Endothelial cell of umbilical vein (primary cell): ENCODE results near the gene P2RY13.

Source experiments
- CTCF ChIP-seq, 2 donors: IDR thresholded peaks; 1 replicate in 1 of 2; 2 replicates in 1 of 2; pipeline ENCODE4 v1.5.1; 2011; ENCODE audit warnings: low read length in 2 of 2, mild to moderate bottlenecking in 2 of 2, moderate library complexity in 2 of 2, control low read depth in 1 of 2, inconsistent platforms in 1 of 2, low read depth in 1 of 2; ENCODE audit not compliant: insufficient read depth in 1 of 2; ENCODE audit errors: extremely low read depth in 1 of 2
- EZH2 ChIP-seq: IDR thresholded peaks from 2 replicates; pipeline ENCODE4 v1.6.1; 2012; ENCODE audit warnings: borderline replicate concordance, low read depth, mild to moderate bottlenecking, moderate library complexity, low read length, inconsistent platforms; ENCODE audit not compliant: severe bottlenecking
- FOS ChIP-seq: IDR thresholded peaks from 2 replicates; pipeline ENCODE4 v1.6.1; 2011; ENCODE audit warnings: mild to moderate bottlenecking, low read length, moderate library complexity, borderline replicate concordance; ENCODE audit not compliant: insufficient read depth
- GATA2 ChIP-seq: IDR thresholded peaks from 2 replicates; pipeline ENCODE4 v1.7.0; 2011; ENCODE audit warnings: low read depth, mild to moderate bottlenecking, moderate library complexity, mixed read lengths, low read length; ENCODE audit not compliant: insufficient read length, insufficient read depth
- JUN ChIP-seq: IDR thresholded peaks from 2 replicates; pipeline ENCODE4 v1.6.1; 2011; ENCODE audit warnings: borderline replicate concordance, low read depth; ENCODE audit not compliant: insufficient read length, insufficient read depth
- MAX ChIP-seq: IDR thresholded peaks from 2 replicates; pipeline ENCODE4 v1.6.1; 2011; ENCODE audit not compliant: insufficient read depth, insufficient read length
- MYC ChIP-seq: IDR thresholded peaks from one replicate; pipeline ENCODE4 v1.6.1; 2011; ENCODE audit warnings: mild to moderate bottlenecking, low read depth, low read length
- POLR2A ChIP-seq: IDR thresholded peaks from 2 replicates; pipeline ENCODE4 v1.6.1; 2012; ENCODE audit warnings: low read depth, mild to moderate bottlenecking, control low read depth, low read length
- POLR2AphosphoS5 ChIP-seq: IDR thresholded peaks from 2 replicates; pipeline ENCODE4 v1.6.1; 2012; ENCODE audit warnings: low read depth, mild to moderate bottlenecking, control low read depth, low read length, moderate library complexity; ENCODE audit not compliant: insufficient read depth

GRCh38 chr3:151319628-151320027, 9.7 kb downstream of the P2RY13 start:
- TF ChIP-seq CTCF (IDR thresholded peaks at IDR 0.05; ENCODE audit: extremely low read depth in 1 of 2, insufficient read depth in 1 of 2, low read depth in 1 of 2, low read length in 2 of 2) (no peak), POLR2A (no peak), EZH2 (no peak), POLR2AphosphoS5 (no peak), MAX (no peak), JUN (no peak), MYC (no peak), FOS (no peak), GATA2 (no peak)
